ENCODE results near the gene VSIG10L2.

GRCh38 chr11:125941619-125942611, 3.9 kb upstream of the VSIG10L2 start:
- TF ChIP-seq, protein P1, sequence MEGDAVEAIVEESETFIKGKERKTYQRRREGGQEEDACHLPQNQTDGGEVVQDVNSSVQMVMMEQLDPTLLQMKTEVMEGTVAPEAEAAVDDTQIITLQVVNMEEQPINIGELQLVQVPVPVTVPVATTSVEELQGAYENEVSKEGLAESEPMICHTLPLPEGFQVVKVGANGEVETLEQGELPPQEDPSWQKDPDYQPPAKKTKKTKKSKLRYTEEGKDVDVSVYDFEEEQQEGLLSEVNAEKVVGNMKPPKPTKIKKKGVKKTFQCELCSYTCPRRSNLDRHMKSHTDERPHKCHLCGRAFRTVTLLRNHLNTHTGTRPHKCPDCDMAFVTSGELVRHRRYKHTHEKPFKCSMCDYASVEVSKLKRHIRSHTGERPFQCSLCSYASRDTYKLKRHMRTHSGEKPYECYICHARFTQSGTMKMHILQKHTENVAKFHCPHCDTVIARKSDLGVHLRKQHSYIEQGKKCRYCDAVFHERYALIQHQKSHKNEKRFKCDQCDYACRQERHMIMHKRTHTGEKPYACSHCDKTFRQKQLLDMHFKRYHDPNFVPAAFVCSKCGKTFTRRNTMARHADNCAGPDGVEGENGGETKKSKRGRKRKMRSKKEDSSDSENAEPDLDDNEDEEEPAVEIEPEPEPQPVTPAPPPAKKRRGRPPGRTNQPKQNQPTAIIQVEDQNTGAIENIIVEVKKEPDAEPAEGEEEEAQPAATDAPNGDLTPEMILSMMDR (IDR thresholded peaks at IDR 0.05) = no peak
- no peak for TF ChIP-seq POLR2A (IDR thresholded peaks at IDR 0.05)
